HT-29 (cell line): ENCODE results near the gene ZNF316. TPM values are rescaled to one million over a fixed set of nuclear protein-coding genes. Genes with fewer than 3 reads are reported as not detected.

ENCODE experiments used
- DNase-seq: peaks from one replicate; pipeline ENCODE4 v3.0.0-alpha.2; 2015; ENCODE audit warnings: low spot score
- total RNA-seq: library from RNA; depleted of rRNA; stranded (reverse); fragments of >200 nt; shearing (Covaris generic); gene quantifications from 2 replicates; pipeline ENCODE4 v1.2.3, GENCODE V29; 2014; rRNA removed

The ZNF316 gene
- total RNA-seq, 1 experiment from 2014 or later, result 35.9 TPM

DNA sequence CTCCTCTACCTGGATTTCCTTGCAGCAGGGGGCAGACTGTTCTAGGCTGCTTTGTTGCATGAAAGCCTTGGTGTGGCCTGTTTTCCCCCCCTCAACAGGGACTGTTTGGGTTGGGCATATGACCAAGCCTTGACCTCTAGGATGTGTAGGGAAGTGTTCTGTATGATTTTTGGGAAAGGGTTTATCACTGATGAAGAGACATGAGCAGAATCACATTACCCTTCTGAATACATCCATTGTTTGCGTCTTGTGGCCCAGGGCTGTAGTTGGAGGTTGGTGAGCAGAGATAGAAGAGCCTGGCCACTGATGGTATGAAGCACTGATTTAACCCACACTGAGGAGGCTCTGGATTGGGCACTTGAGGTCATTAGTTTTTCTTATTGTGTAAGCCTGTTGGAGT is 43.0 kb downstream of the ZNF316 start:
- DNase-seq, result no peak

DNA sequence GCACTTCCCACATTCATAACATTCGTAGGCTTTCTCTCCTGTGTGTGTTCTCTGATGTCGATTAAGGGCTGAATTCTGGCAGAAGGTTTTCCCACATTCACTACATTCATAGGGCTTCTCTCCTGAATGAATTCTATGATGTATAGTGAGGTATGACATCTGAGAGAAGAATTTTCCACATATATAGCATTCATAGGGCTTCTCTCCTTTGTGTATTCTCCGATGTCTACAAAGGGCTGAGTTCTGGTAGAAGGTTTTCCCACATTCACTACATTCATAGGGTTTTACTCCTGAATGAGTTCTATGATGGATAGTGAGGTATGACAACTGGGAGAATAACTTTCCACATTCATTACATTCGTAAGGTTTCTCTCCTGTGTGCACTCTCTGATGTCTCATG is 54.0 kb downstream of the ZNF316 start:
- no peak for DNase-seq

DNA sequence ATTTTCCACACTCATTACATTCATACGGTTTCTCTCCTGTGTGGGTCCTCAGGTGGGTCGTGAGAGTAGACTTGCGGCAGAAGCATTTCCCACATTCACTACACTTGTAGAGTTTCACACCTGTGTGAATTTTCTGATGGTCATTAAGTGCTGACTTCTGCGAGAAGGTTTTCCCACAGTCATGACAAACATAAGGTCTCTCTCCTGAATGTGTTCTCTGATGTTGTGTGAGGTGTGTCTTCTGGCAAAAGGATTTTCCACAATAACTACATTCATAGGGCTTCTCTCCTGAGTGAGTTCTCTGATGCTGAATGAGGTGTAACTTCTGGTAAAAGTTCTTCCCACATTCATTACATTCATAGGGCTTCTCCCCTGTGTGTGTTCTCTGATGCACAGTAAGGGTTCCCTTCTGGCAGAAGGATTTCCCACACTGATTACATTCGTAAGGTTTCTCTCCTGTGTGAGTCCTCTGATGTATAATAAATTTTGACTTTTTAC is 54.5 kb downstream of the ZNF316 start:
- DNase-seq, result no peak

DNA sequence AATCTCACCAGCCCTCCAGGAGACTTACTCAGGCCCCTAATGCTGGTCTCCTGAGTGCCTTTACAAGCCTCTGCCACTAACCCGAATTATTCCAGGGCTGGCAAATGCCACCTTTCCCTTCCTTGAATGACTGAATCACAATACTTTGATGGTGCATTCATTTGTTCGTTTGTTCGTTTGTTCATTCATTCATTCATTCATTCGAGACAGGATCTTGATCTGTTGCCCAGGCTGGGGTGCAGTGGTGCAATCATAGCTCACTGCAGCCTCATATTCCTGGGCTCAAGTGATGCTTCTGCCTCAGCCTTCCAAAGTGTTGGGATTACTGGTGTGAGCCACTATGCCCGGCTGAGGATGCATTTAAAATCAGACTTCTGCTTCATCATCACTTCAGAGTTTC is 63.7 kb downstream of the ZNF316 start:
- no peak for DNase-seq

DNA sequence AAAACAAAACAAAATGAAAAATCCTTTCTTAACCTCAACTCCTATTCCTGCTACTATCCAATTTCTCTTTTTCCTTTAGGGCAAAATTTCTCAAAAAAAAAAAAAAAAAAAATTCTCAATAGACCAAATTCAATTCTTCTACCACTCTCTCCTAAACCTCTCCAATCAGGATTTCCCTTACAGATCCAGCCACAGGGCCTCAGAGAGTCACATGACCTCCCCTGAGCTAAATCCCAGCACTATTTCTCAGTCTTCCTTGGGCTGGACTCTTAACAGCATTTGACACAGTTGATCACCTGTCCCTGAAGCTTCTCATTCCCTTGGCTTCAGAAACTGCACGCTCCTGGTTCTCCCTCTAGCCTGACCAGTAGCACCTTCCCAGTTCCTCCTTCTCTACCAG is 64.7 kb downstream of the ZNF316 start:
- DNase-seq, result no peak

Other genes starting within 250 kb of the ZNF316 start
- gene DAGLB, start 189.4 kb upstream of the ZNF316 start, total RNA-seq, result 24.2 and 27.1 TPM in 2 replicates
- gene KDELR2, start 153.2 kb upstream of the ZNF316 start, total RNA-seq, result 93.0 and 114 TPM in 2 replicates
- not detected in 2 replicates for gene GRID2IP, start 85.9 kb upstream of the ZNF316 start, total RNA-seq
- 40.8 and 42.1 TPM in 2 replicates for gene ZDHHC4, start 59.9 kb upstream of the ZNF316 start, total RNA-seq
- gene INTS15, start 47.3 kb upstream of the ZNF316 start, total RNA-seq, result 27.6 and 29.5 TPM in 2 replicates
- gene ZNF853, start 21.7 kb upstream of the ZNF316 start, total RNA-seq, result 0.31 TPM in 1 of 2 replicates, not detected in the other
- 17.2 and 22.5 TPM in 2 replicates for gene ZNF12, start 69.6 kb downstream of the ZNF316 start, total RNA-seq
- 0.08 TPM in 1 of 2 replicates, not detected in the other for gene RSPH10B2, start 116.8 kb downstream of the ZNF316 start, total RNA-seq
- gene CCZ1B, start 189.0 kb downstream of the ZNF316 start, total RNA-seq, result 29.8 and 31.7 TPM in 2 replicates